NCI-H446 treated with DMSO at 0.1 percent for 48 hours (cell line): ENCODE data around the gene UPF3A.
"Not testable (repeated sequence)": the region's sequence is repeated elsewhere in the genome, so short reads cannot be mapped to it uniquely, and the experiment has no call there.

Experiments
- DNase-seq: peaks from one replicate; lab custom pipeline; 2025; lab: John Stamatoyannopoulos, UW

UPF3A gene

GRCh38 chr13:114309086-114309485 is 27.7 kb downstream of the UPF3A start:
- no peak for DNase-seq

- no peak for DNase-seq
These were observed 28.5 kb downstream of the UPF3A start for GRCh38 chr13:114309806-114310410.

GRCh38 chr13:114310956-114311355 is 29.6 kb downstream of the UPF3A start:
- DNase-seq = no peak

- no peak for DNase-seq
These were observed 30.0 kb downstream of the UPF3A start for GRCh38 chr13:114311387-114311786.

- no peak for DNase-seq
These were observed 30.5 kb downstream of the UPF3A start for GRCh38 chr13:114311908-114312307.

- no peak for DNase-seq
These were observed 31.9 kb downstream of the UPF3A start for GRCh38 chr13:114313061-114313860.

GRCh38 chr13:114314074-114314912 is 32.9 kb downstream of the UPF3A start, which contains the start of gene CHAMP1:
Gene CHAMP1, plus strand, starts transcription at chr13:114314503. Its CDS starts 9,340 bp downstream, at chr13:114323843.
- DNase-seq = peak; percentile 63

- no peak for DNase-seq
These were observed 33.8 kb downstream of the UPF3A start for GRCh38 chr13:114315074-114315785.

- no peak for DNase-seq
These were observed 37.2 kb downstream of the UPF3A start for GRCh38 chr13:114318624-114319023.

GRCh38 chr13:114319441-114319913 is 38.1 kb downstream of the UPF3A start:
- no peak for DNase-seq

GRCh38 chr13:114320065-114320464 is 38.7 kb downstream of the UPF3A start:
- no peak for DNase-seq

- DNase-seq = no peak
These were observed 39.9 kb downstream of the UPF3A start for GRCh38 chr13:114321256-114321655.

GRCh38 chr13:114323349-114323748 is 41.9 kb downstream of the UPF3A start:
- no peak for DNase-seq

- DNase-seq = no peak
These were observed 42.9 kb downstream of the UPF3A start for GRCh38 chr13:114324334-114324733.

- DNase-seq = no peak
These were observed 44.3 kb downstream of the UPF3A start for GRCh38 chr13:114325729-114326128.

GRCh38 chr13:114328034-114328433 is 46.6 kb downstream of the UPF3A start:
- DNase-seq = no peak

- no peak for DNase-seq
These were observed 47.2 kb downstream of the UPF3A start for GRCh38 chr13:114328595-114328994.

- DNase-seq = no peak
These were observed 48.7 kb downstream of the UPF3A start for GRCh38 chr13:114330086-114330485.

- not testable (repeated sequence) for DNase-seq
These were observed 52.5 kb downstream of the UPF3A start for GRCh38 chr13:114333881-114334280.

GRCh38 chr13:114334305-114335053 is 53.1 kb downstream of the UPF3A start:
- no peak for DNase-seq

- not testable (repeated sequence) for DNase-seq
These were observed 55.1 kb downstream of the UPF3A start for GRCh38 chr13:114336457-114336856.
